Heart right ventricle (tissue), 16 donors: Measurements from ENCODE around the gene DMAC2L. TPM values are rescaled to one million over a fixed set of nuclear protein-coding genes. Genes with fewer than 3 reads are reported as not detected.

Experiments
- ATAC-seq, 8 donors: fragments of 200-7000 bp; cut with Tn5 transposase; one replicate each; pipeline ENCODE4 v1.9.1; 2020; ENCODE audit warnings: mild to moderate bottlenecking in 8 of 8, moderate library complexity in 8 of 8, moderate number of reproducible peaks in 1 of 8
- DNase-seq, 2 donors: peaks; one replicate each; pipeline ENCODE4 v3.0.0-alpha.2; 2020
- H3K27ac ChIP-seq, 10 donors: fragments of 200-600 bp; sonication (generic) in 2 of 10; one replicate each; pipeline versions ENCODE4 v1.5.0 to v1.8.0; 2020 to 2022; ENCODE audit warnings: mild to moderate bottlenecking in 3 of 10
- H3K27me3 ChIP-seq, 7 donors: fragments of 200-600 bp; one replicate each; pipeline ENCODE4 v1.8.0; 2021 to 2022; ENCODE audit warnings: mild to moderate bottlenecking in 2 of 7
- H3K36me3 ChIP-seq, 9 donors: fragments of 200-600 bp; sonication (generic) in 1 of 9; one replicate each; pipeline versions ENCODE4 v1.5.0 to v1.8.0; 2020 to 2022; ENCODE audit warnings: mild to moderate bottlenecking in 2 of 9
- H3K4me1 ChIP-seq, 9 donors: fragments of 200-600 bp; sonication (generic) in 1 of 9; one replicate each; pipeline versions ENCODE4 v1.5.0 to v1.8.0; 2020 to 2022; ENCODE audit warnings: mild to moderate bottlenecking in 4 of 9
- H3K4me3 ChIP-seq, 10 donors: fragments of 200-600 bp; sonication (generic) in 2 of 10; one replicate each; pipeline versions ENCODE4 v1.5.0 to v1.8.0; 2020 to 2022; ENCODE audit warnings: mild to moderate bottlenecking in 7 of 10, moderate library complexity in 2 of 10
- H3K9me3 ChIP-seq, 11 donors: fragments of 200-600 bp in 10 of 11; sonication (generic) in 2 of 11; one replicate each; pipeline versions ENCODE4 v1.5.0 to v1.8.0; 2013 to 2022; ENCODE audit warnings: mild to moderate bottlenecking in 2 of 11, control low read depth in 1 of 11, moderate library complexity in 1 of 11
- WGBS, 2 donors: extraction: QIAGEN DNeasy Blood & Tissue Kit; methylation state at CpG; one replicate each; pipeline ENCODE4 v1.1.7; 2013; ENCODE audit warnings: inconsistent platforms in 1 of 2; 5-methylcytosine and 5-hydroxymethylcytosine counted together
- intact Hi-C, 10 donors: fragments of 100-400 bp; cut with DNase I; formaldehyde crosslinking; loops; one replicate each; pipeline versions ENCODE4 v1.11.1 to v1.14.2; 2022
- microRNA-seq, 2 donors: library from miRNA; unstranded; fragments of <30 nt; microRNA quantifications; one replicate each; pipeline ENCODE4 v1.2.0, GENCODE V29; 2021
- polyA plus RNA-seq, 2 donors: library from polyadenylated mRNA; stranded (reverse); fragments of 200-250 nt; gene quantifications; one replicate each; pipeline ENCODE4 v1.2.3, GENCODE V29; 2013
- total RNA-seq, 10 donors: library from RNA; stranded (reverse); fragmentation: NEBNext Ultra II Directional in 3 of 10; extraction: Animal tissue kit (Norgen Biotek cat#: 25700) in 3 of 10; gene quantifications; one replicate each; pipeline versions ENCODE4 v1.2.1 to v1.2.4, GENCODE V29; 2021 to 2023
- TF ChIP-seq, protein P1 (sequence below), 9 donors: fragments of 200-600 bp; sonication (generic) in 2 of 9; IDR thresholded peaks; one replicate each; pipeline versions ENCODE4 v1.5.0 to v1.8.0; 2021 to 2022; ENCODE audit warnings: antibody characterized with exemption in 9 of 9, mild to moderate bottlenecking in 5 of 9, moderate library complexity in 1 of 9
- donor health status: Arrhythmogenic right ventricular cardiomyopathy.
- donor health status: ischemic (EF 13 %, LVEDD 7.1; RV severe dilation, severe dysfunction).
- donor health status: healthy with polysubstance abuse.
- donor health status: DM: no; HTN: yes; CAD: no.
- donor health status: DM: no; HTN: no; CAD: no.
- donor health status: ischemic (EF 25% LVEDD 6.9; RV normal size, moderate dysfunction).
- donor health status: ischemic (EF 25% LVEDD 5.7; RV mildly dilated, moderate dysfunction).
- donor health status: healthy.
- donor health status: DM: yes; HTN: yes; CAD: no.
- donor health status: Ischemic cardiomyopathy.
- donor health status: ischemic (EF 35%, LVEDD 5.7; RV mildly dilated, moderate dysfunction).
- donor health status: nonischemic (EF 11% LVEDD 7.7; RV severe dilation, severe dysfunction).
- donor health status: DM: yes; HTN: yes; CAD: no.
- donor health status: PGD.
- donor health status: ischemic (EF 29% LVEDD 5.4; RV normal size, mild dysfunction).
- donor health status: nonischemic (EF 23%, LVEDD 6.1; RV moderate dilation, normal function).

The DMAC2L gene
- total and polyA plus RNA-seq, 12 donors, result 9.4 to 31.3 (median 24.3) TPM

GRCh38 chr14:50375760-50376159 lies 63.6 kb downstream of the DMAC2L start:
- intact Hi-C loops, result no loop called here
- ATAC-seq, result no peak
- H3K27ac ChIP-seq, result no peak overlapping the region
- TF ChIP-seq, protein P1, sequence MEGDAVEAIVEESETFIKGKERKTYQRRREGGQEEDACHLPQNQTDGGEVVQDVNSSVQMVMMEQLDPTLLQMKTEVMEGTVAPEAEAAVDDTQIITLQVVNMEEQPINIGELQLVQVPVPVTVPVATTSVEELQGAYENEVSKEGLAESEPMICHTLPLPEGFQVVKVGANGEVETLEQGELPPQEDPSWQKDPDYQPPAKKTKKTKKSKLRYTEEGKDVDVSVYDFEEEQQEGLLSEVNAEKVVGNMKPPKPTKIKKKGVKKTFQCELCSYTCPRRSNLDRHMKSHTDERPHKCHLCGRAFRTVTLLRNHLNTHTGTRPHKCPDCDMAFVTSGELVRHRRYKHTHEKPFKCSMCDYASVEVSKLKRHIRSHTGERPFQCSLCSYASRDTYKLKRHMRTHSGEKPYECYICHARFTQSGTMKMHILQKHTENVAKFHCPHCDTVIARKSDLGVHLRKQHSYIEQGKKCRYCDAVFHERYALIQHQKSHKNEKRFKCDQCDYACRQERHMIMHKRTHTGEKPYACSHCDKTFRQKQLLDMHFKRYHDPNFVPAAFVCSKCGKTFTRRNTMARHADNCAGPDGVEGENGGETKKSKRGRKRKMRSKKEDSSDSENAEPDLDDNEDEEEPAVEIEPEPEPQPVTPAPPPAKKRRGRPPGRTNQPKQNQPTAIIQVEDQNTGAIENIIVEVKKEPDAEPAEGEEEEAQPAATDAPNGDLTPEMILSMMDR (IDR thresholded peaks at IDR 0.05), result no peak
- peaks cover 0 to 6% (median 0%) of the 10 kb centered on the region in 9 donors for H3K4me1 ChIP-seq
- H3K4me3 ChIP-seq, result no peak overlapping the region
- no peaks in the 10 kb centered on the region for H3K36me3 ChIP-seq
- no peak for DNase-seq
- no peaks in the 10 kb centered on the region for H3K27me3 ChIP-seq
- H3K9me3 ChIP-seq, result no peaks in the 10 kb centered on the region
- WGBS, 2 donors, result 85 to 95% methylated on average over 5 of the region's 5 CpGs

Small RNA genes within 50 kb of the gene (microRNA-seq; reads per million reads assigned to microRNA genes)
- gene MIR4504, result 0 reads per million in 2 donors

Other genes starting within 250 kb of the DMAC2L start
- gene VCPKMT, start 195.8 kb upstream of the DMAC2L start, total RNA-seq, result 1 to 10 TPM; 1.9 to 4.7 (median 3.0) TPM
- 10 to 100 TPM in 1 of 2 donors, 1 to 10 TPM in 1; 3.4 to 28.5 TPM for gene VCPKMT, start 195.8 kb upstream of the DMAC2L start, polyA plus RNA-seq
- 10 to 100 TPM; 27.4 to 40.0 (median 34.4) TPM for gene SOS2, start 80.7 kb upstream of the DMAC2L start, total RNA-seq
- gene SOS2, start 80.7 kb upstream of the DMAC2L start, polyA plus RNA-seq, result 10 to 100 TPM; 10.1 to 12.8 TPM
- 10 to 100 TPM in 9 of 10 donors, 1 to 10 TPM in 1; 7.5 to 15.5 (median 12.1) TPM for gene L2HGDH, start 95 bp upstream of the DMAC2L start, total RNA-seq
- gene L2HGDH, start 95 bp upstream of the DMAC2L start, polyA plus RNA-seq, result 1 to 10 TPM; 1.9 to 3.7 TPM
- 1 to 10 TPM in 8 of 10 donors, under 1 TPM in 2; 0.71 to 6.0 (median 2.4) TPM for gene CDKL1, start 84.6 kb downstream of the DMAC2L start, total RNA-seq
- gene CDKL1, start 84.6 kb downstream of the DMAC2L start, polyA plus RNA-seq, result under 1 TPM; 0.73 to 0.94 TPM
- gene MAP4K5, start 220.2 kb downstream of the DMAC2L start, total RNA-seq, result 10 to 100 TPM in 8 of 10 donors, 1 to 10 TPM in 2; 7.1 to 19.8 (median 12.1) TPM
- 1 to 10 TPM; 8.7 to 8.9 TPM for gene MAP4K5, start 220.2 kb downstream of the DMAC2L start, polyA plus RNA-seq
- gene ATL1, start 247.8 kb downstream of the DMAC2L start, total RNA-seq, result 1 to 10 TPM in 4 of 10 donors, under 1 TPM in 6; 0.42 to 2.0 (median 0.86) TPM
- gene ATL1, start 247.8 kb downstream of the DMAC2L start, polyA plus RNA-seq, result 1 to 10 TPM in 1 of 2 donors, under 1 TPM in 1; 0.51 to 1.1 TPM